ENCODE results near the gene ACTMAP. TPM values are rescaled to one million over a fixed set of nuclear protein-coding genes. Genes with fewer than 3 reads are reported as not detected.

ACTMAP gene
- total RNA-seq, 1 experiment from 2014 or later, result 27.7 TPM

- Histone ChIP-seq H2BK20ac (ENCODE audit: low read depth, low read length, poor library complexity, severe bottlenecking) (no peak overlapping the region), H3K79me2 (ENCODE audit: insufficient read depth, low read length) (peaks cover 40% of the 10 kb centered on the region; the same call in 1 of the 2 replicates), H3K4ac (ENCODE audit: low read depth, low read length) (no peak overlapping the region), H4K8ac (replicated peaks; ENCODE audit: insufficient read length, low read depth, low read length) (no peak overlapping the region), H4K91ac (ENCODE audit: insufficient read length, low read depth, low read length) (no peak overlapping the region), H3K9ac (ENCODE audit: extremely low read depth, insufficient read length, low read length) (no peak overlapping the region), H3K23me2 (ENCODE audit: insufficient read length, low read depth, low read length, poor library complexity, severe bottlenecking) (peaks cover under 1% of the 10 kb centered on the region), H3K79me1 (ENCODE audit: insufficient read depth, low read depth, low read length, poor library complexity, severe bottlenecking) (peaks cover 17% of the 10 kb centered on the region), H3T11ph (ENCODE audit: low read length) (no peak overlapping the region), H2BK5ac (ENCODE audit: insufficient read length, low read length) (no peak overlapping the region), H2BK12ac (ENCODE audit: insufficient read length, low read depth, low read length) (no peak overlapping the region), H3K23ac (ENCODE audit: insufficient read length, low read depth, low read length) (no peak overlapping the region), H4K5ac (ENCODE audit: insufficient read length, low read depth, low read length) (no peak overlapping the region), H3K4me1 (ENCODE audit: insufficient read depth, low read length) (no peaks in the 10 kb centered on the region), H2AFZ (ENCODE audit: low read length) (no peak overlapping the region), H3K56ac (ENCODE audit: insufficient read length, low read depth, low read length) (no peak overlapping the region), H3K14ac (ENCODE audit: insufficient read depth, low read length) (no peak overlapping the region), H3K27me3 (ENCODE audit: insufficient read depth, low read length) (no peaks in the 10 kb centered on the region; the same call in 1 of the 2 replicates), H3K27ac (ENCODE audit: insufficient read length, low read depth, low read length) (no peak overlapping the region), H4K20me1 (ENCODE audit: control insufficient read depth, insufficient read depth, insufficient read length) (peaks cover 3% of the 10 kb centered on the region), H2BK120ac (ENCODE audit: low read depth, low read length, poor library complexity, severe bottlenecking) (no peak overlapping the region), H2BK15ac (ENCODE audit: low read depth, low read length) (no peak overlapping the region), H3K4me2 (ENCODE audit: insufficient read depth, insufficient read length, low read length) (no peak overlapping the region), H3K9me3 (ENCODE audit: control insufficient read depth, low read depth, low read length) (no peaks in the 10 kb centered on the region), H3K18ac (ENCODE audit: insufficient read length, low read depth, low read length) (no peak overlapping the region), H2AK5ac (ENCODE audit: insufficient read length, low read length) (no peak overlapping the region)
- TF ChIP-seq, protein P1, sequence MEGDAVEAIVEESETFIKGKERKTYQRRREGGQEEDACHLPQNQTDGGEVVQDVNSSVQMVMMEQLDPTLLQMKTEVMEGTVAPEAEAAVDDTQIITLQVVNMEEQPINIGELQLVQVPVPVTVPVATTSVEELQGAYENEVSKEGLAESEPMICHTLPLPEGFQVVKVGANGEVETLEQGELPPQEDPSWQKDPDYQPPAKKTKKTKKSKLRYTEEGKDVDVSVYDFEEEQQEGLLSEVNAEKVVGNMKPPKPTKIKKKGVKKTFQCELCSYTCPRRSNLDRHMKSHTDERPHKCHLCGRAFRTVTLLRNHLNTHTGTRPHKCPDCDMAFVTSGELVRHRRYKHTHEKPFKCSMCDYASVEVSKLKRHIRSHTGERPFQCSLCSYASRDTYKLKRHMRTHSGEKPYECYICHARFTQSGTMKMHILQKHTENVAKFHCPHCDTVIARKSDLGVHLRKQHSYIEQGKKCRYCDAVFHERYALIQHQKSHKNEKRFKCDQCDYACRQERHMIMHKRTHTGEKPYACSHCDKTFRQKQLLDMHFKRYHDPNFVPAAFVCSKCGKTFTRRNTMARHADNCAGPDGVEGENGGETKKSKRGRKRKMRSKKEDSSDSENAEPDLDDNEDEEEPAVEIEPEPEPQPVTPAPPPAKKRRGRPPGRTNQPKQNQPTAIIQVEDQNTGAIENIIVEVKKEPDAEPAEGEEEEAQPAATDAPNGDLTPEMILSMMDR (conservative IDR thresholded peaks at IDR 0.05), result no peak
- peaks cover 61 to 83% (median 74%) of the 10 kb centered on the region in 3 experiments for H3K36me3 Mint-ChIP-seq (ENCODE audit: insufficient read depth in 1 of 3, low read depth in 3 of 3)
- WGBS (ENCODE audit: extremely low coverage, insufficient read length, low lambda C conversion rate), result no CpG with 5 or more reads among the region's 3 CpGs
- DNase-seq, result no peak
- peaks cover 0 to under 1% of the 10 kb centered on the region in 2 experiments; a peak in 1 of 5 replicates for H3K9me3 Mint-ChIP-seq
- H3K4me1 Mint-ChIP-seq, result peaks cover 18 to 27% of the 10 kb centered on the region in 2 experiments
- H3K27me3 Mint-ChIP-seq (ENCODE audit: low read depth), result no peaks in the 10 kb centered on the region; the same call in none of the 2 replicates
- 0 out of 5 replicates have a peak overlapping the region, but pooled peaks of 1 of the 2 experiments have one; percentile 10 for H3K4me3 Mint-ChIP-seq
- H3K27ac Mint-ChIP-seq, result no peak overlapping the region; a peak in 1 of 7 replicates
These were observed 5.0 kb upstream of the ACTMAP start for GRCh38 chr19:40755248-40755624.

Measured in H9 (cell line).